ENCODE measurements around the gene GPT2. TPM values are rescaled to one million over a fixed set of nuclear protein-coding genes. Genes with fewer than 3 reads are reported as not detected.

Gene GPT2
- total and polyA plus RNA-seq, 2 donors (not counting 3 experiments of a cell fraction or from before 2014, with no cell fraction given): 10.8 to 17.9 TPM

GRCh38 chr16:46973996-46974324 is 89.8 kb downstream of the GPT2 start:
- DNase-seq (ENCODE audit: low read depth, low spot score) (no peak), FAIRE-seq (no peak)
- Histone ChIP-seq H3K4me1 (ENCODE audit: control insufficient read depth, extremely low read depth, insufficient read depth, low read length) (peaks cover 19% of the 10 kb centered on the region), H3K79me2 (ENCODE audit: control insufficient read depth, insufficient read depth, low read length) (peaks cover 40% of the 10 kb centered on the region), H3K36me3 (ENCODE audit: control insufficient read depth in 2 of 2, extremely low read depth in 1 of 2, insufficient read depth in 2 of 2, low read length in 2 of 2) (peaks cover 0 to 5% of the 10 kb centered on the region in 2 experiments), H3K27ac (ENCODE audit: insufficient read depth, low read depth, low read length) (peak overlapping the region; percentile 18), H3K9ac (replicated peaks; ENCODE audit: extremely low read depth, insufficient read depth, low read length) (peak overlapping the region; percentile 90), H3K4me3 (replicated peaks in 1 of 3; ENCODE audit: insufficient read depth in 1 of 3, low read depth in 1 of 3, low read length in 3 of 3) (peak overlapping the region; percentile 1 to 94 (median 89)), H3K27me3 (ENCODE audit: control insufficient read depth in 2 of 2, insufficient read depth in 2 of 2, low read length in 2 of 2) (no peaks in the 10 kb centered on the region), H3K4me2 (ENCODE audit: insufficient read depth, low read length) (peak overlapping the region; percentile 66), H3K9me1 (replicated peaks; ENCODE audit: control insufficient read depth, extremely low read depth, insufficient read depth, low read length) (no peaks in the 10 kb centered on the region), H2AFZ (ENCODE audit: low read depth, low read length) (peak overlapping the region; percentile 70), H4K20me1 (replicated peaks; ENCODE audit: control insufficient read depth, extremely low read depth, insufficient read depth, low read length) (peaks cover 5% of the 10 kb centered on the region), H3K9me3 (replicated peaks; ENCODE audit: control insufficient read depth, insufficient read depth, low read length) (no peaks in the 10 kb centered on the region)
- ChIA-PET CTCF (interaction anchor here (0.9 to 5.3 kb wide), 8 partner anchors 10 to 1650 kb away, joined by 3 to 31 read pairs (median 6); partner anchors contain the start of gene NETO2), POLR2A (no interaction called here)
- intact Hi-C loops (cut with micrococcal nuclease): loop anchor here (1.0 to 10.0 kb wide), 5 partner anchors 63 to 1391 kb away; partner anchors contain the start of genes ORC6 and VPS35
- BruUV-seq (replicated peaks): TSS peak; percentile 91
- TF ChIP-seq POLR2AphosphoS5 (IDR thresholded peaks at IDR 0.05; ENCODE audit: insufficient read depth, low read depth, low read length) (no peak), MYC (IDR thresholded peaks at IDR 0.05; ENCODE audit: low read depth, low read length) (no peak), GATA2 (IDR thresholded peaks at IDR 0.05; ENCODE audit: insufficient read depth, insufficient read length, low read depth, low read length) (no peak), JUN (IDR thresholded peaks at IDR 0.05; ENCODE audit: borderline replicate concordance, insufficient read depth, insufficient read length, low read depth) (no peak), EZH2 (IDR thresholded peaks at IDR 0.05; ENCODE audit: borderline replicate concordance, low read depth, low read length, severe bottlenecking) (no peak), FOS (IDR thresholded peaks at IDR 0.05; ENCODE audit: borderline replicate concordance, insufficient read depth, low read length) (no peak), POLR2A (IDR thresholded peaks at IDR 0.05; ENCODE audit: low read depth, low read length) (no peak)
- TF ChIP-seq, protein P1, sequence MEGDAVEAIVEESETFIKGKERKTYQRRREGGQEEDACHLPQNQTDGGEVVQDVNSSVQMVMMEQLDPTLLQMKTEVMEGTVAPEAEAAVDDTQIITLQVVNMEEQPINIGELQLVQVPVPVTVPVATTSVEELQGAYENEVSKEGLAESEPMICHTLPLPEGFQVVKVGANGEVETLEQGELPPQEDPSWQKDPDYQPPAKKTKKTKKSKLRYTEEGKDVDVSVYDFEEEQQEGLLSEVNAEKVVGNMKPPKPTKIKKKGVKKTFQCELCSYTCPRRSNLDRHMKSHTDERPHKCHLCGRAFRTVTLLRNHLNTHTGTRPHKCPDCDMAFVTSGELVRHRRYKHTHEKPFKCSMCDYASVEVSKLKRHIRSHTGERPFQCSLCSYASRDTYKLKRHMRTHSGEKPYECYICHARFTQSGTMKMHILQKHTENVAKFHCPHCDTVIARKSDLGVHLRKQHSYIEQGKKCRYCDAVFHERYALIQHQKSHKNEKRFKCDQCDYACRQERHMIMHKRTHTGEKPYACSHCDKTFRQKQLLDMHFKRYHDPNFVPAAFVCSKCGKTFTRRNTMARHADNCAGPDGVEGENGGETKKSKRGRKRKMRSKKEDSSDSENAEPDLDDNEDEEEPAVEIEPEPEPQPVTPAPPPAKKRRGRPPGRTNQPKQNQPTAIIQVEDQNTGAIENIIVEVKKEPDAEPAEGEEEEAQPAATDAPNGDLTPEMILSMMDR (IDR thresholded peaks at IDR 0.05; ENCODE audit: extremely low read depth in 1 of 2, insufficient read depth in 1 of 2, low read depth in 1 of 2, low read length in 2 of 2): no peak
- TF ChIP-seq, protein P2, sequence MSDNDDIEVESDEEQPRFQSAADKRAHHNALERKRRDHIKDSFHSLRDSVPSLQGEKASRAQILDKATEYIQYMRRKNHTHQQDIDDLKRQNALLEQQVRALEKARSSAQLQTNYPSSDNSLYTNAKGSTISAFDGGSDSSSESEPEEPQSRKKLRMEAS (IDR thresholded peaks at IDR 0.05; ENCODE audit: insufficient read depth, insufficient read length): no peak
- dilution Hi-C loops (cut with MboI; ENCODE audit: extremely low pct_ligation_motif_present, low sequenced_read_pairs): no loop called here

Measured in endothelial cell of umbilical vein (primary cell).